GM23338 (cell line): ENCODE data around the gene TWSG1. TPM values are rescaled to one million over a fixed set of nuclear protein-coding genes. Genes with fewer than 3 reads are reported as not detected.

Experiments
- ATAC-seq: fragments of 200-7000 bp; cut with Tn5 transposase; 3 replicates; pipeline ENCODE4 v1.9.1; 2020
- DNase-seq: peaks from one replicate; pipeline ENCODE4 v3.0.0-alpha.2; 2015; ENCODE audit warnings: low spot score
- H2AFZ ChIP-seq: fragments of 200-600 bp; sonication (generic); 2 replicates; pipeline ENCODE4 v1.8.0; 2016; ENCODE audit warnings: antibody characterized with exemption, mild to moderate bottlenecking, moderate library complexity
- H3F3A ChIP-seq: fragments of 200-600 bp; sonication (generic); replicated peaks from 2 replicates; pipeline ENCODE4 v1.8.0; 2017; ENCODE audit warnings: antibody characterized with exemption, mixed run types, low read depth
- H3K27ac ChIP-seq: fragments of 200-600 bp; sonication (generic); 2 replicates; pipeline ENCODE4 v1.6.1; 2016; ENCODE audit warnings: low read depth
- H3K27me3 ChIP-seq: fragments of 200-600 bp; sonication (generic); 2 replicates; pipeline ENCODE4 v1.8.0; 2016; ENCODE audit warnings: mild to moderate bottlenecking, mixed run types, moderate library complexity; ENCODE audit not compliant: insufficient read depth
- H3K36me3 ChIP-seq: fragments of 200-600 bp; sonication (generic); 2 replicates; pipeline ENCODE4 v1.8.0; 2016; ENCODE audit warnings: mild to moderate bottlenecking; ENCODE audit not compliant: insufficient read depth
- H3K4me1 ChIP-seq: fragments of 200-600 bp; sonication (generic); 2 replicates; pipeline ENCODE4 v1.8.0; 2016; ENCODE audit warnings: mild to moderate bottlenecking, moderate library complexity; ENCODE audit not compliant: insufficient read depth
- H3K4me2 ChIP-seq: fragments of 200-600 bp; sonication (generic); 2 replicates; pipeline ENCODE4 v1.7.1; 2017; ENCODE audit warnings: mixed run types
- H3K4me3 ChIP-seq: fragments of 200-600 bp; sonication (generic); 2 replicates; pipeline ENCODE4 v1.6.1; 2016; ENCODE audit warnings: mixed run types
- H3K79me2 ChIP-seq: fragments of 200-600 bp; sonication (generic); replicated peaks from 2 replicates; pipeline ENCODE4 v1.8.0; 2017; ENCODE audit warnings: mild to moderate bottlenecking; ENCODE audit not compliant: insufficient read depth
- H3K9me2 ChIP-seq: fragments of 200-600 bp; sonication (generic); 2 replicates; pipeline ENCODE4 v1.8.0; 2017; ENCODE audit not compliant: insufficient read depth
- H4K20me1 ChIP-seq: fragments of 200-600 bp; sonication (generic); replicated peaks from 2 replicates; pipeline ENCODE4 v1.8.0; 2017; ENCODE audit warnings: mild to moderate bottlenecking; ENCODE audit not compliant: insufficient read depth
- H3K27ac Mint-ChIP-seq: 2 replicates; pipeline ENCODE4 v1.8.0; 2020; ENCODE audit warnings: inconsistent platforms, mild to moderate bottlenecking, moderate library complexity, mixed read lengths
- H3K27me3 Mint-ChIP-seq: 3 replicates; pipeline ENCODE4 v1.8.0; 2022; ENCODE audit warnings: low read depth, mild to moderate bottlenecking, moderate library complexity, mixed read lengths, inconsistent platforms; ENCODE audit not compliant: insufficient read depth, poor library complexity
- H3K36me3 Mint-ChIP-seq: 3 replicates; pipeline ENCODE4 v1.8.0; 2021; ENCODE audit warnings: low read depth, mild to moderate bottlenecking, inconsistent platforms, moderate library complexity, mixed read lengths
- H3K4me1 Mint-ChIP-seq: 3 replicates; pipeline ENCODE4 v1.8.0; 2020; ENCODE audit warnings: mild to moderate bottlenecking, inconsistent platforms, mixed read lengths
- H3K4me3 Mint-ChIP-seq: 3 replicates; pipeline ENCODE4 v1.8.0; 2021; ENCODE audit warnings: moderate library complexity, mild to moderate bottlenecking, inconsistent platforms, mixed read lengths
- H3K9me3 Mint-ChIP-seq: 3 replicates; pipeline ENCODE4 v1.8.0; 2020; ENCODE audit warnings: moderate library complexity, mild to moderate bottlenecking, inconsistent platforms, mixed read lengths
- CREB1 ChIP-seq: fragments of 250-450 bp; sonication (Bioruptor Pico); IDR thresholded peaks from 2 replicates; pipeline ENCODE4 v1.5.0; 2020; ENCODE audit warnings: low read depth, mild to moderate bottlenecking, moderate library complexity
- EZH2 ChIP-seq: fragments of 200-600 bp; sonication (generic); IDR thresholded peaks from one replicate; pipeline ENCODE4 v1.8.0; 2017; ENCODE audit warnings: antibody characterized with exemption, mild to moderate bottlenecking, low read depth; ENCODE audit not compliant: unreplicated experiment
- EZH2phosphoT487 ChIP-seq: fragments of 200-600 bp; sonication (generic); IDR thresholded peaks from one replicate; pipeline ENCODE4 v1.8.1; 2018; ENCODE audit warnings: antibody characterized with exemption; ENCODE audit not compliant: unreplicated experiment
- JUNB ChIP-seq: IDR thresholded peaks from one replicate; pipeline ENCODE4 v1.6.1; 2016; ENCODE audit warnings: antibody characterized with exemption; ENCODE audit not compliant: unreplicated experiment
- NANOG ChIP-seq: IDR thresholded peaks from 2 replicates; pipeline ENCODE4 v1.6.1; 2016; ENCODE audit warnings: antibody characterized with exemption, borderline replicate concordance
- POLR2AphosphoS5 ChIP-seq: IDR thresholded peaks from 2 replicates; pipeline ENCODE4 v1.6.1; 2016; ENCODE audit warnings: antibody characterized with exemption, low read depth
- ZNF331 ChIP-seq: fragments of 250-450 bp; sonication (Bioruptor Pico); IDR thresholded peaks from 2 replicates; pipeline ENCODE4 v1.5.0; 2020; ENCODE audit warnings: low read depth, mild to moderate bottlenecking, moderate library complexity
- polyA plus RNA-seq: library from polyadenylated mRNA; unstranded; fragments of >200 nt; fragmentation: Nextera tagmentation; extraction: Ambion mirVana; gene quantifications from 2 replicates; pipeline ENCODE4 v1.2.1, GENCODE V29; 2016
- total RNA-seq: library from RNA; depleted of rRNA; stranded (reverse); fragments of >200 nt; shearing (Covaris generic); gene quantifications from 2 replicates; pipeline ENCODE4 v1.2.3, GENCODE V29; 2014
- TF ChIP-seq, protein P1 (sequence below): IDR thresholded peaks from 2 replicates; pipeline ENCODE4 v1.6.1; 2016; ENCODE audit warnings: antibody characterized with exemption
- TF ChIP-seq, protein P2 (sequence below), 2 experiments: fragments of 200-600 bp in 1 of 2; sonication (generic) in 1 of 2; conservative IDR thresholded peaks; 2 replicates each; pipeline versions ENCODE4 v1.5.1 to v1.6.1; 2016 to 2017; ENCODE audit warnings: antibody characterized with exemption in 2 of 2, low read depth in 2 of 2, mild to moderate bottlenecking in 2 of 2, moderate library complexity in 1 of 2
- TF ChIP-seq, protein P3 (sequence below): IDR thresholded peaks from one replicate; pipeline ENCODE4 v1.6.1; 2018; ENCODE audit warnings: antibody characterized with exemption; ENCODE audit not compliant: unreplicated experiment

TWSG1 gene
- total and polyA plus RNA-seq, 2 experiments from 2014 or later = 11.5 to 29.1 TPM

DNA sequence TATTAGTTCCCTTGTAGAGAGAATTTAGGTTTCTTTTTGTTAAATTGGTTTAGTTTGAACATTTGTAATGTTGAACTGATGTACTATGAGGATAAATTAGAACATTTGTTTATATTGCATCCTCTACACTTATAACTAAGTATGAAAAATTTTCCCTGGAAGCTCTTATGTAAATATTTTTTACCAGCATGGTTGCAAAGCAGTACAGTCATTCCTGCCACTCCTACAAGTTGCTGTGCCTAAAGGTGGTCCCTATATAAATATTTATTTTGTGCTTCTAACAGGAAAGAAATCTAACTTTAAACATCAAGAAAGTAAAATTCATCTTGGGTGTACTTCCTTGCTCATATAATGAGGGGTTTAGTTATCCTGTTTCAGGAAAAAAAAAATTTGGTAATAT is 14.2 kb downstream of the TWSG1 start:
- TF ChIP-seq POLR2AphosphoS5 = no peak
- no peak for TF ChIP-seq NANOG
- TF ChIP-seq, protein P1, sequence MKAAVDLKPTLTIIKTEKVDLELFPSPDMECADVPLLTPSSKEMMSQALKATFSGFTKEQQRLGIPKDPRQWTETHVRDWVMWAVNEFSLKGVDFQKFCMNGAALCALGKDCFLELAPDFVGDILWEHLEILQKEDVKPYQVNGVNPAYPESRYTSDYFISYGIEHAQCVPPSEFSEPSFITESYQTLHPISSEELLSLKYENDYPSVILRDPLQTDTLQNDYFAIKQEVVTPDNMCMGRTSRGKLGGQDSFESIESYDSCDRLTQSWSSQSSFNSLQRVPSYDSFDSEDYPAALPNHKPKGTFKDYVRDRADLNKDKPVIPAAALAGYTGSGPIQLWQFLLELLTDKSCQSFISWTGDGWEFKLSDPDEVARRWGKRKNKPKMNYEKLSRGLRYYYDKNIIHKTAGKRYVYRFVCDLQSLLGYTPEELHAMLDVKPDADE = no peak
- TF ChIP-seq CREB1 (CRISPR knock-in tag) = no peak
- TF ChIP-seq JUNB = no peak
- TF ChIP-seq, protein P2, sequence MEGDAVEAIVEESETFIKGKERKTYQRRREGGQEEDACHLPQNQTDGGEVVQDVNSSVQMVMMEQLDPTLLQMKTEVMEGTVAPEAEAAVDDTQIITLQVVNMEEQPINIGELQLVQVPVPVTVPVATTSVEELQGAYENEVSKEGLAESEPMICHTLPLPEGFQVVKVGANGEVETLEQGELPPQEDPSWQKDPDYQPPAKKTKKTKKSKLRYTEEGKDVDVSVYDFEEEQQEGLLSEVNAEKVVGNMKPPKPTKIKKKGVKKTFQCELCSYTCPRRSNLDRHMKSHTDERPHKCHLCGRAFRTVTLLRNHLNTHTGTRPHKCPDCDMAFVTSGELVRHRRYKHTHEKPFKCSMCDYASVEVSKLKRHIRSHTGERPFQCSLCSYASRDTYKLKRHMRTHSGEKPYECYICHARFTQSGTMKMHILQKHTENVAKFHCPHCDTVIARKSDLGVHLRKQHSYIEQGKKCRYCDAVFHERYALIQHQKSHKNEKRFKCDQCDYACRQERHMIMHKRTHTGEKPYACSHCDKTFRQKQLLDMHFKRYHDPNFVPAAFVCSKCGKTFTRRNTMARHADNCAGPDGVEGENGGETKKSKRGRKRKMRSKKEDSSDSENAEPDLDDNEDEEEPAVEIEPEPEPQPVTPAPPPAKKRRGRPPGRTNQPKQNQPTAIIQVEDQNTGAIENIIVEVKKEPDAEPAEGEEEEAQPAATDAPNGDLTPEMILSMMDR (conservative IDR thresholded peaks at IDR 0.05; ENCODE audit: low read depth in 2 of 2) = no peak
- no peak for TF ChIP-seq EZH2phosphoT487
- TF ChIP-seq EZH2 = no peak
- TF ChIP-seq, protein P3, sequence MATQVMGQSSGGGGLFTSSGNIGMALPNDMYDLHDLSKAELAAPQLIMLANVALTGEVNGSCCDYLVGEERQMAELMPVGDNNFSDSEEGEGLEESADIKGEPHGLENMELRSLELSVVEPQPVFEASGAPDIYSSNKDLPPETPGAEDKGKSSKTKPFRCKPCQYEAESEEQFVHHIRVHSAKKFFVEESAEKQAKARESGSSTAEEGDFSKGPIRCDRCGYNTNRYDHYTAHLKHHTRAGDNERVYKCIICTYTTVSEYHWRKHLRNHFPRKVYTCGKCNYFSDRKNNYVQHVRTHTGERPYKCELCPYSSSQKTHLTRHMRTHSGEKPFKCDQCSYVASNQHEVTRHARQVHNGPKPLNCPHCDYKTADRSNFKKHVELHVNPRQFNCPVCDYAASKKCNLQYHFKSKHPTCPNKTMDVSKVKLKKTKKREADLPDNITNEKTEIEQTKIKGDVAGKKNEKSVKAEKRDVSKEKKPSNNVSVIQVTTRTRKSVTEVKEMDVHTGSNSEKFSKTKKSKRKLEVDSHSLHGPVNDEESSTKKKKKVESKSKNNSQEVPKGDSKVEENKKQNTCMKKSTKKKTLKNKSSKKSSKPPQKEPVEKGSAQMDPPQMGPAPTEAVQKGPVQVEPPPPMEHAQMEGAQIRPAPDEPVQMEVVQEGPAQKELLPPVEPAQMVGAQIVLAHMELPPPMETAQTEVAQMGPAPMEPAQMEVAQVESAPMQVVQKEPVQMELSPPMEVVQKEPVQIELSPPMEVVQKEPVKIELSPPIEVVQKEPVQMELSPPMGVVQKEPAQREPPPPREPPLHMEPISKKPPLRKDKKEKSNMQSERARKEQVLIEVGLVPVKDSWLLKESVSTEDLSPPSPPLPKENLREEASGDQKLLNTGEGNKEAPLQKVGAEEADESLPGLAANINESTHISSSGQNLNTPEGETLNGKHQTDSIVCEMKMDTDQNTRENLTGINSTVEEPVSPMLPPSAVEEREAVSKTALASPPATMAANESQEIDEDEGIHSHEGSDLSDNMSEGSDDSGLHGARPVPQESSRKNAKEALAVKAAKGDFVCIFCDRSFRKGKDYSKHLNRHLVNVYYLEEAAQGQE = no peak
- no peak overlapping the region for H3K27ac ChIP-seq
- H3K4me1 ChIP-seq = no peaks in the 10 kb centered on the region; the same call in 1 of the 2 replicates
- peaks cover 8% of the 10 kb centered on the region; the same call in 2 of the 3 replicates for H3K4me1 Mint-ChIP-seq
- H2AFZ ChIP-seq = no peak overlapping the region
- no peak overlapping the region for H3K4me3 Mint-ChIP-seq
- no peaks in the 10 kb centered on the region for H3K27me3 Mint-ChIP-seq
- H3K4me3 ChIP-seq = no peak overlapping the region
- no peaks in the 10 kb centered on the region for H3K9me3 Mint-ChIP-seq
- no peak overlapping the region for H3K4me2 ChIP-seq
- H4K20me1 ChIP-seq = no peaks in the 10 kb centered on the region
- H3K9me2 ChIP-seq = no peaks in the 10 kb centered on the region
- H3F3A ChIP-seq = no peaks in the 10 kb centered on the region
- H3K36me3 ChIP-seq = no peaks in the 10 kb centered on the region
- no peak overlapping the region for H3K27ac Mint-ChIP-seq
- no peaks in the 10 kb centered on the region for H3K27me3 ChIP-seq
- H3K36me3 Mint-ChIP-seq = peaks cover 10% of the 10 kb centered on the region; the same call in 2 of the 3 replicates
- ATAC-seq (no peak), DNase-seq (no peak)
- H3K79me2 ChIP-seq = peaks cover 18% of the 10 kb centered on the region

DNA sequence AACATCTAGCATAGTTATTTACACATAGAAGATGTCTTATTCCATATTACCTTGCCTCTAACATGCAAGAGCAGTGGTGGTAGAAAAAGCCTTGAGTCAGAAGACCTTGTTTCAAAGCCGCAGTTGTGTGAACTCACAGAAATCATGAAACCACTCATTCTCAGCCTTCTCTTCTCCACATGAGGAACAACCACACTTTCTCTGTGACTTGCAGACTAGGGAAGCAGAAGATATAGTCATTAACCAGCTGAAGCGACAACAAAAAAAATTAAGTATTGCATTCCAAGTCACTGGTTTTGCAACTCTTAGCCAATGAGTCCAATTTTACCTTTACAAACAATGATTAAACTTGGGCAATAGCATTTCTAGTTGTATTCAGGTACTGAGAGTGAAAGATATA is 19.0 kb downstream of the TWSG1 start:
- DNase-seq = no peak
- H2AFZ ChIP-seq = no peak overlapping the region
- no peaks in the 10 kb centered on the region for H3K9me2 ChIP-seq
- no peaks in the 10 kb centered on the region for H4K20me1 ChIP-seq
- H3K4me3 ChIP-seq = no peak overlapping the region
- no peaks in the 10 kb centered on the region for H3K36me3 ChIP-seq
- Mint-ChIP-seq H3K4me1 (no peaks in the 10 kb centered on the region; the same call in 1 of the 3 replicates), H3K27ac (no peak overlapping the region), H3K27me3 (no peaks in the 10 kb centered on the region), H3K9me3 (no peaks in the 10 kb centered on the region), H3K4me3 (no peak overlapping the region), H3K36me3 (no peaks in the 10 kb centered on the region)
- no peak overlapping the region for H3K27ac ChIP-seq
- H3F3A ChIP-seq = no peaks in the 10 kb centered on the region
- no peaks in the 10 kb centered on the region for H3K27me3 ChIP-seq
- H3K4me1 ChIP-seq = no peaks in the 10 kb centered on the region
- H3K4me2 ChIP-seq = no peak overlapping the region
- no peak for ATAC-seq
- no peaks in the 10 kb centered on the region; the same call in 1 of the 2 replicates for H3K79me2 ChIP-seq
- TF ChIP-seq ZNF331 (CRISPR knock-in tag) (no peak), NANOG (no peak), JUNB (no peak), EZH2 (no peak), EZH2phosphoT487 (no peak), POLR2AphosphoS5 (no peak)
- TF ChIP-seq, protein P1 = no peak
- TF ChIP-seq, protein P3 = no peak
